Erythroblast (primary cell): ENCODE measurements around the gene INPP4B.

Source experiments
- GATA1 ChIP-seq: IDR thresholded peaks from 2 replicates; pipeline ENCODE4 v1.6.1; 2011; ENCODE audit warnings: low read depth, mild to moderate bottlenecking, control low read depth, low read length, moderate library complexity
- POLR2A ChIP-seq: IDR thresholded peaks from 2 replicates; pipeline ENCODE4 v1.6.1; 2011; ENCODE audit warnings: mild to moderate bottlenecking, low read length

- TF ChIP-seq POLR2A (no peak), GATA1 (no peak)
Measured at GRCh38 chr4:142267101-142267500, 579.0 kb downstream of the INPP4B start.
